22Rv1 (cell line): ENCODE results near the gene DUOX1.

Source experiments
- CTCF ChIP-seq: fragments of 450-650 bp; IDR thresholded peaks from 2 replicates; pipeline ENCODE4 v1.5.1; 2017; ENCODE audit warnings: mild to moderate bottlenecking
- ZFX ChIP-seq: fragments of 450-650 bp; IDR thresholded peaks from 2 replicates; pipeline ENCODE4 v1.6.1; 2017; ENCODE audit warnings: antibody characterized with exemption, borderline replicate concordance

- TF ChIP-seq CTCF (no peak), ZFX (no peak)
Observed at GRCh38 chr15:45168751-45169551, 39.2 kb downstream of the DUOX1 start.
